K562 (cell line): ENCODE measurements around the gene CCNY. TPM values are rescaled to one million over a fixed set of nuclear protein-coding genes. Genes with fewer than 3 reads are reported as not detected.

Experiments used
- BCOR ChIP-seq: fragments of 450-650 bp; IDR thresholded peaks from 2 replicates; pipeline ENCODE4 v1.6.1; 2016
- CBFA2T3 ChIP-seq: fragments of 450-650 bp; IDR thresholded peaks from 2 replicates; pipeline ENCODE4 v1.6.1; 2017
- CBX8 ChIP-seq: fragments of 200-600 bp; sonication (generic); IDR thresholded peaks from 2 replicates; pipeline ENCODE4 v1.6.1; 2012; ENCODE audit warnings: borderline replicate concordance, mixed run types, low read depth, mild to moderate bottlenecking, moderate library complexity, mixed read lengths, low read length, control low read depth, inconsistent platforms; ENCODE audit not compliant: poor library complexity, severe bottlenecking; ENCODE audit errors: extremely low read depth
- CREM ChIP-seq: IDR thresholded peaks from 2 replicates; pipeline ENCODE4 v1.6.1; 2014; ENCODE audit warnings: antibody characterized with exemption, low read depth
- NBN ChIP-seq: fragments of 450-650 bp; IDR thresholded peaks from 2 replicates; pipeline ENCODE4 v1.6.1; 2016; ENCODE audit warnings: low read depth, mild to moderate bottlenecking
- NFIC ChIP-seq: fragments of 450-650 bp; IDR thresholded peaks from 2 replicates; pipeline ENCODE4 v1.6.1; 2017; ENCODE audit warnings: mild to moderate bottlenecking, inconsistent platforms
- NUFIP1 ChIP-seq: fragments of 450-650 bp; IDR thresholded peaks from 2 replicates; pipeline ENCODE4 v1.6.1; 2018; ENCODE audit not compliant: partially characterized antibody
- PHF21A ChIP-seq: fragments of 450-650 bp; IDR thresholded peaks from 2 replicates; pipeline ENCODE4 v1.6.1; 2017; ENCODE audit warnings: low read depth, borderline replicate concordance
- POLR2AphosphoS2 ChIP-seq: IDR thresholded peaks from 2 replicates; pipeline ENCODE4 v1.6.1; 2012; ENCODE audit warnings: low read length, improper control_type of control experiment
- POLR2H ChIP-seq: IDR thresholded peaks from 2 replicates; pipeline ENCODE4 v1.6.1; 2016; ENCODE audit warnings: missing genetic modification characterization, low read depth, mild to moderate bottlenecking, control low read depth, missing compliant biosample characterization, moderate library complexity
- RHOXF2B ChIP-seq: fragments of 250-450 bp; sonication (Bioruptor Pico); conservative IDR thresholded peaks from 2 replicates; pipeline ENCODE4 v1.5.1; 2021
- SMARCC2 ChIP-seq: fragments of 450-650 bp; IDR thresholded peaks from 2 replicates; pipeline ENCODE4 v1.6.1; 2017; ENCODE audit warnings: antibody characterized with exemption, moderate library complexity, mild to moderate bottlenecking, low read depth
- SOX6 ChIP-seq: fragments of 450-650 bp; IDR thresholded peaks from 2 replicates; pipeline ENCODE4 v1.6.1; 2014; ENCODE audit warnings: mild to moderate bottlenecking
- SRF ChIP-seq, 2 experiments: fragments of 250-450, 450-650 bp in 1 of 2; sonication (Bioruptor Pico) in 1 of 2; sonication (generic) in 1 of 2; formaldehyde crosslinking; IDR thresholded peaks; 2 replicates each; pipeline versions ENCODE4 v1.5.0 to v1.5.1; 2020 to 2022; ENCODE audit warnings: mild to moderate bottlenecking in 1 of 2, missing genetic modification reagents in 1 of 2
- TEAD2 ChIP-seq: fragments of 450-650 bp; IDR thresholded peaks from 2 replicates; pipeline ENCODE4 v1.6.1; 2016; ENCODE audit warnings: missing genetic modification characterization, control low read depth, missing compliant biosample characterization
- WHSC1 ChIP-seq: IDR thresholded peaks from one replicate; pipeline ENCODE4 v1.6.1; 2012; ENCODE audit warnings: low read length, control low read depth, inconsistent platforms
- ZNF197 ChIP-seq: fragments of 200-800 bp; sonication (Bioruptor generic); IDR thresholded peaks from 2 replicates; pipeline ENCODE4 v1.6.1; 2016; ENCODE audit warnings: low read depth, missing genetic modification characterization, missing compliant biosample characterization
- ZNF316 ChIP-seq: fragments of 450-650 bp; IDR thresholded peaks from 2 replicates; pipeline ENCODE4 v1.6.1; 2016
- ZNF75A ChIP-seq: fragments of 450-650 bp; formaldehyde crosslinking; IDR thresholded peaks from 2 replicates; pipeline ENCODE4 v1.4.0; 2020; ENCODE audit warnings: mild to moderate bottlenecking
- polyA plus RNA-seq, 8 experiments: library from polyadenylated mRNA; depleted of rRNA in 4 of 8; stranded (reverse) in 5 of 8; unstranded in 3 of 8; fragments of >200 nt; fragmentation: Nextera tagmentation in 2 of 8; fragmentation: Illumina TruSeq in 1 of 8; extraction: Ambion mirVana in 2 of 8; extraction: Trizol in 1 of 8; gene quantifications; 2 replicates each; pipeline versions ENCODE4 v1.2.1 to v1.2.3, GENCODE V29; 2011 to 2014; ENCODE audit warnings: inconsistent platforms in 1 of 8, missing spikeins in 1 of 8
- total RNA-seq, 7 experiments: library from RNA; depleted of rRNA in 6 of 7; stranded (reverse); fragments of >200 nt in 6 of 7; fragmentation: Illumina TruSeq in 2 of 7; extraction: Trizol in 2 of 7; gene quantifications; 2 replicates each; pipeline versions ENCODE4 v1.2.1 to v1.2.3, GENCODE V29; 2011 to 2021; ENCODE audit warnings: low replicate concordance in 1 of 7
- TF ChIP-seq, protein P1 (sequence below), 3 experiments: IDR thresholded peaks in 2 of 3; conservative IDR thresholded peaks in 1 of 3; 2 replicates each; pipeline ENCODE4 v1.5.1; 2011 to 2012; ENCODE audit warnings: low read length in 3 of 3, mild to moderate bottlenecking in 3 of 3, control low read depth in 2 of 3, improper control_type of control experiment in 1 of 3, inconsistent platforms in 1 of 3, low read depth in 1 of 3, mixed read lengths in 1 of 3, moderate library complexity in 1 of 3; ENCODE audit not compliant: insufficient read depth in 2 of 3
- TF ChIP-seq, protein P2 (sequence below): fragments of 450-650 bp; formaldehyde crosslinking; IDR thresholded peaks from 2 replicates; pipeline ENCODE4 v1.4.0; 2020; ENCODE audit warnings: mild to moderate bottlenecking, moderate library complexity
- TF ChIP-seq, protein P3 (sequence below): fragments of 450-650 bp; formaldehyde crosslinking; IDR thresholded peaks from 2 replicates; pipeline ENCODE4 v1.4.0; 2022; ENCODE audit warnings: mild to moderate bottlenecking, moderate library complexity
- TF ChIP-seq, protein P4 (sequence below), 2 experiments: fragments of 450-650 bp; conservative IDR thresholded peaks; 2 replicates each; pipeline ENCODE4 v1.6.1; 2017; ENCODE audit warnings: mild to moderate bottlenecking in 2 of 2, moderate library complexity in 2 of 2

CCNY gene
- total and polyA plus RNA-seq, 9 of the 15 experiments (the other 6 are each of a cell fraction or from before 2014, with no cell fraction given): 8.4 to 109 (median 38.6) TPM

DNA sequence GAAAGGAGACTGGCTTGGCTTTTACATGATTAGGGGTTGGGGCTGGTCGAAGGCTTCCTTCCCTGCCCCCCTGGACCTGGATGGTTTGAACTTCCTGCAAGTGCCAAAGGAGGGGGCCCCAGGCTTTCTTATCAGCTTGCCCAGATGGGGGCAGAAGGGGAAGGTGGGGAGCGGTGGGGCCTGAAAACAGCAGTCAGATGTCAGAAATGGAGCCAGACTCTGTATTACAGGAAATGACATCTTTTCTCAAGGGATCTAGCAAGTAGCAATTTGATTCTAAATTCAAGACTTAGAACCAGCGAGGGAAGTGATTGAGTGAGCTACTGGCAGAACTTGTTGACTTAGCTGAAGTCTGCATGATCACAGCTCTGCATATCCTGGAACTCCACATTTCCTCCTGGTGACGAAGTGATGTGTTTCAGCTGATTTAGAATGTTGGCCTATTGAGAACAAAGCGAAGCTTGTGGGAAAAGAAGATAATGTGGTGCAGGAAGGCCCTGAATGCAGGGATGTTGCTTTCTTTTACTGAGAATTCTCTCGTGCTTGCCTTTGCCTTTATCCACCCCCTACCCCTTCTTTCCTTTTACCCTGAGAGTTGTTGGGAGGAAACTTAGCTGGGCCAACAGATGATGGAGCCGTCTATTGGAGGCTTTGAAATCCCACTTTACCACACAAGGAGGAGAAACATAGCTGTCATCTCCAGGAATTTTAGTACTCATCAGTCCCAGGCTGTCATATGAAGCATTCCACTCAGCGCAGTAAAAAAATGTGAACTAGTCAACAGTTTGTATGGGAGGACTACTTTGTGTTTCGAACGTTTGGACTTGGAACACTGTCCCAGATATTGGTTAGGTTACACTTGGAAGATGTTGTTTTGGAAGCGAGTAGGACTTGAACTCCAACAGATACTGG is 43.2 kb downstream of the CCNY start (continued):
- TF ChIP-seq, protein P1, sequence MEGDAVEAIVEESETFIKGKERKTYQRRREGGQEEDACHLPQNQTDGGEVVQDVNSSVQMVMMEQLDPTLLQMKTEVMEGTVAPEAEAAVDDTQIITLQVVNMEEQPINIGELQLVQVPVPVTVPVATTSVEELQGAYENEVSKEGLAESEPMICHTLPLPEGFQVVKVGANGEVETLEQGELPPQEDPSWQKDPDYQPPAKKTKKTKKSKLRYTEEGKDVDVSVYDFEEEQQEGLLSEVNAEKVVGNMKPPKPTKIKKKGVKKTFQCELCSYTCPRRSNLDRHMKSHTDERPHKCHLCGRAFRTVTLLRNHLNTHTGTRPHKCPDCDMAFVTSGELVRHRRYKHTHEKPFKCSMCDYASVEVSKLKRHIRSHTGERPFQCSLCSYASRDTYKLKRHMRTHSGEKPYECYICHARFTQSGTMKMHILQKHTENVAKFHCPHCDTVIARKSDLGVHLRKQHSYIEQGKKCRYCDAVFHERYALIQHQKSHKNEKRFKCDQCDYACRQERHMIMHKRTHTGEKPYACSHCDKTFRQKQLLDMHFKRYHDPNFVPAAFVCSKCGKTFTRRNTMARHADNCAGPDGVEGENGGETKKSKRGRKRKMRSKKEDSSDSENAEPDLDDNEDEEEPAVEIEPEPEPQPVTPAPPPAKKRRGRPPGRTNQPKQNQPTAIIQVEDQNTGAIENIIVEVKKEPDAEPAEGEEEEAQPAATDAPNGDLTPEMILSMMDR (IDR thresholded peaks at IDR 0.05 in 2 of 3, conservative IDR thresholded peaks at IDR 0.05 in 1 of 3; ENCODE audit: insufficient read depth in 2 of 3, low read depth in 1 of 3, low read length in 3 of 3): peak; percentile 30 to 60 (median 59); a peak in 4 of 6 replicates
- TF ChIP-seq CREM (peak; percentile 61; the same call in 1 of the 2 replicates), RHOXF2B (0 out of 2 replicates have a peak, but pooled peaks have one; percentile 64), POLR2AphosphoS2 (no peak), PHF21A (no peak), SRF (CRISPR knock-in tag; IDR thresholded peaks at IDR 0.05) (peak in 1 of 2 experiments; percentile 96; a peak in 2 of 4 replicates), ZNF197 (CRISPR knock-in tag) (peak; percentile 63; the same call in 1 of the 2 replicates), BCOR (0 out of 2 replicates have a peak, but pooled peaks have one; percentile 35), WHSC1 (no peak), TEAD2 (tag) (no peak), NFIC (peak; percentile 71), POLR2H (tag) (peak; percentile 15; the same call in 1 of the 2 replicates), SOX6 (peak; percentile 80), SMARCC2 (no peak; the same call in 1 of the 2 replicates), ZNF316 (no peak), CBFA2T3 (peak; percentile 93), NUFIP1 (no peak), ZNF75A (CRISPR knock-in tag) (0 out of 2 replicates have a peak, but pooled peaks have one; percentile 56), NBN (0 out of 2 replicates have a peak, but pooled peaks have one; percentile 35), CBX8 (no peak)
- TF ChIP-seq, protein P2, sequence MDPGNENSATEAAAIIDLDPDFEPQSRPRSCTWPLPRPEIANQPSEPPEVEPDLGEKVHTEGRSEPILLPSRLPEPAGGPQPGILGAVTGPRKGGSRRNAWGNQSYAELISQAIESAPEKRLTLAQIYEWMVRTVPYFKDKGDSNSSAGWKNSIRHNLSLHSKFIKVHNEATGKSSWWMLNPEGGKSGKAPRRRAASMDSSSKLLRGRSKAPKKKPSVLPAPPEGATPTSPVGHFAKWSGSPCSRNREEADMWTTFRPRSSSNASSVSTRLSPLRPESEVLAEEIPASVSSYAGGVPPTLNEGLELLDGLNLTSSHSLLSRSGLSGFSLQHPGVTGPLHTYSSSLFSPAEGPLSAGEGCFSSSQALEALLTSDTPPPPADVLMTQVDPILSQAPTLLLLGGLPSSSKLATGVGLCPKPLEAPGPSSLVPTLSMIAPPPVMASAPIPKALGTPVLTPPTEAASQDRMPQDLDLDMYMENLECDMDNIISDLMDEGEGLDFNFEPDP (CRISPR knock-in tag): no peak
- TF ChIP-seq, protein P3, sequence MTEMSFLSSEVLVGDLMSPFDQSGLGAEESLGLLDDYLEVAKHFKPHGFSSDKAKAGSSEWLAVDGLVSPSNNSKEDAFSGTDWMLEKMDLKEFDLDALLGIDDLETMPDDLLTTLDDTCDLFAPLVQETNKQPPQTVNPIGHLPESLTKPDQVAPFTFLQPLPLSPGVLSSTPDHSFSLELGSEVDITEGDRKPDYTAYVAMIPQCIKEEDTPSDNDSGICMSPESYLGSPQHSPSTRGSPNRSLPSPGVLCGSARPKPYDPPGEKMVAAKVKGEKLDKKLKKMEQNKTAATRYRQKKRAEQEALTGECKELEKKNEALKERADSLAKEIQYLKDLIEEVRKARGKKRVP: no peak
- TF ChIP-seq, protein P4, sequence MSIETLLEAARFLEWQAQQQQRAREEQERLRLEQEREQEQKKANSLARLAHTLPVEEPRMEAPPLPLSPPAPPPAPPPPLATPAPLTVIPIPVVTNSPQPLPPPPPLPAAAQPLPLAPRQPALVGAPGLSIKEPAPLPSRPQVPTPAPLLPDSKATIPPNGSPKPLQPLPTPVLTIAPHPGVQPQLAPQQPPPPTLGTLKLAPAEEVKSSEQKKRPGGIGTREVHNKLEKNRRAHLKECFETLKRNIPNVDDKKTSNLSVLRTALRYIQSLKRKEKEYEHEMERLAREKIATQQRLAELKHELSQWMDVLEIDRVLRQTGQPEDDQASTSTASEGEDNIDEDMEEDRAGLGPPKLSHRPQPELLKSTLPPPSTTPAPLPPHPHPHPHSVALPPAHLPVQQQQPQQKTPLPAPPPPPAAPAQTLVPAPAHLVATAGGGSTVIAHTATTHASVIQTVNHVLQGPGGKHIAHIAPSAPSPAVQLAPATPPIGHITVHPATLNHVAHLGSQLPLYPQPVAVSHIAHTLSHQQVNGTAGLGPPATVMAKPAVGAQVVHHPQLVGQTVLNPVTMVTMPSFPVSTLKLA (conservative IDR thresholded peaks at IDR 0.05): peak; percentile 53 to 70; a peak in 3 of 4 replicates
